HL-60 (cell line): ENCODE results near the gene SORCS2.

Experiments
- CTCF ChIP-seq: IDR thresholded peaks from one replicate; pipeline ENCODE4 v1.5.1; 2011; ENCODE audit warnings: low read length, control low read depth, inconsistent platforms; ENCODE audit not compliant: insufficient read depth
- GABPA ChIP-seq: IDR thresholded peaks from 2 replicates; pipeline ENCODE4 v1.6.1; 2012; ENCODE audit warnings: low read depth
- POLR2AphosphoS5 ChIP-seq: IDR thresholded peaks from 2 replicates; pipeline ENCODE4 v1.6.1; 2012; ENCODE audit warnings: low read depth
- TF ChIP-seq, protein P1 (sequence below): IDR thresholded peaks from 2 replicates; pipeline ENCODE4 v1.6.1; 2012; ENCODE audit warnings: low read depth; ENCODE audit not compliant: insufficient replicate concordance

DNA sequence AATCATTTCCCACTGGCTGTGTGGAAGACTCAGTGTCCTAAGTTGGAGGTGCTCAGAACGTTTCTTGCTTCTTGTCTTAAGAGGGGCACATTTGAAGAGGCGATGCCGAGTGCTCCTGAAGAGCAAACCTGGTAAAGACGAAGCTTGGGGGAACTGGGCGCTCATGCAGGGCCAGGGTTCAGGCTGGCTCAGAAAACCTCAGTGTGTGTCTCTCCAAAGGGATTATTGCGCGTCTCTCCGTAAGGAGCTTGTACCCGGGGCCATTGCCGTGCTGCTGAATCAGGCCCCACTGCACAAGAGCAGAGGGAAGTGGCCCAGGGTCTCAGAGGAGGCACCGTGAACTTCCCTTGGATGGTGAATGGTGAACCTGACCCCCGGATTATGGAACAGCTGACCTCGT is 198.0 kb downstream of the SORCS2 start:
- TF ChIP-seq CTCF: no peak
- no peak for TF ChIP-seq POLR2AphosphoS5
- TF ChIP-seq, protein P1, sequence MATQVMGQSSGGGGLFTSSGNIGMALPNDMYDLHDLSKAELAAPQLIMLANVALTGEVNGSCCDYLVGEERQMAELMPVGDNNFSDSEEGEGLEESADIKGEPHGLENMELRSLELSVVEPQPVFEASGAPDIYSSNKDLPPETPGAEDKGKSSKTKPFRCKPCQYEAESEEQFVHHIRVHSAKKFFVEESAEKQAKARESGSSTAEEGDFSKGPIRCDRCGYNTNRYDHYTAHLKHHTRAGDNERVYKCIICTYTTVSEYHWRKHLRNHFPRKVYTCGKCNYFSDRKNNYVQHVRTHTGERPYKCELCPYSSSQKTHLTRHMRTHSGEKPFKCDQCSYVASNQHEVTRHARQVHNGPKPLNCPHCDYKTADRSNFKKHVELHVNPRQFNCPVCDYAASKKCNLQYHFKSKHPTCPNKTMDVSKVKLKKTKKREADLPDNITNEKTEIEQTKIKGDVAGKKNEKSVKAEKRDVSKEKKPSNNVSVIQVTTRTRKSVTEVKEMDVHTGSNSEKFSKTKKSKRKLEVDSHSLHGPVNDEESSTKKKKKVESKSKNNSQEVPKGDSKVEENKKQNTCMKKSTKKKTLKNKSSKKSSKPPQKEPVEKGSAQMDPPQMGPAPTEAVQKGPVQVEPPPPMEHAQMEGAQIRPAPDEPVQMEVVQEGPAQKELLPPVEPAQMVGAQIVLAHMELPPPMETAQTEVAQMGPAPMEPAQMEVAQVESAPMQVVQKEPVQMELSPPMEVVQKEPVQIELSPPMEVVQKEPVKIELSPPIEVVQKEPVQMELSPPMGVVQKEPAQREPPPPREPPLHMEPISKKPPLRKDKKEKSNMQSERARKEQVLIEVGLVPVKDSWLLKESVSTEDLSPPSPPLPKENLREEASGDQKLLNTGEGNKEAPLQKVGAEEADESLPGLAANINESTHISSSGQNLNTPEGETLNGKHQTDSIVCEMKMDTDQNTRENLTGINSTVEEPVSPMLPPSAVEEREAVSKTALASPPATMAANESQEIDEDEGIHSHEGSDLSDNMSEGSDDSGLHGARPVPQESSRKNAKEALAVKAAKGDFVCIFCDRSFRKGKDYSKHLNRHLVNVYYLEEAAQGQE: no peak
- no peak for TF ChIP-seq GABPA
